ENCODE results near the gene SETBP1. TPM values are rescaled to one million over a fixed set of nuclear protein-coding genes. Genes with fewer than 3 reads are reported as not detected.
A peak's percentile ranks its signal among the peaks of the same experiment; 100 is the strongest.

The SETBP1 gene
- 10 to 100 TPM; 26.2 to 40.8 (median 33.6) TPM for total RNA-seq

GRCh38 chr18:44680273-44681075, at the start of gene SETBP1:
Gene SETBP1, plus strand, starts transcription at chr18:44680888. Its CDS starts 20,459 bp downstream, at chr18:44701347.
- H3K4me3 ChIP-seq, result peak within 1 kb of the TSS; percentile 53 to 78 (median 70)
- TF ChIP-seq EP300 (IDR thresholded peaks at IDR 0.05), result no peak
- no peak for TF ChIP-seq CTCF (IDR thresholded peaks at IDR 0.05)
- no peak for TF ChIP-seq POLR2A (IDR thresholded peaks at IDR 0.05)
- peak within 1 kb of the TSS; percentile 75 to 95 (median 84) for H3K27ac ChIP-seq
- peaks cover 0 to 44% (median 2%) of the 10 kb centered on the region in 4 donors for H3K4me1 ChIP-seq
- H3K9me3 ChIP-seq, result no peaks in the 10 kb centered on the region
- H3K27me3 ChIP-seq, result no peaks in the 10 kb centered on the region
- DNase-seq (ENCODE audit: low spot score in 2 of 2), result peak; percentile 57 to 69
- H3K36me3 ChIP-seq, result no peaks in the 10 kb centered on the region
- WGBS, 2 donors, result 1 to 3% methylated on average over 13 to 58 of the region's 64 CpGs

DNA sequence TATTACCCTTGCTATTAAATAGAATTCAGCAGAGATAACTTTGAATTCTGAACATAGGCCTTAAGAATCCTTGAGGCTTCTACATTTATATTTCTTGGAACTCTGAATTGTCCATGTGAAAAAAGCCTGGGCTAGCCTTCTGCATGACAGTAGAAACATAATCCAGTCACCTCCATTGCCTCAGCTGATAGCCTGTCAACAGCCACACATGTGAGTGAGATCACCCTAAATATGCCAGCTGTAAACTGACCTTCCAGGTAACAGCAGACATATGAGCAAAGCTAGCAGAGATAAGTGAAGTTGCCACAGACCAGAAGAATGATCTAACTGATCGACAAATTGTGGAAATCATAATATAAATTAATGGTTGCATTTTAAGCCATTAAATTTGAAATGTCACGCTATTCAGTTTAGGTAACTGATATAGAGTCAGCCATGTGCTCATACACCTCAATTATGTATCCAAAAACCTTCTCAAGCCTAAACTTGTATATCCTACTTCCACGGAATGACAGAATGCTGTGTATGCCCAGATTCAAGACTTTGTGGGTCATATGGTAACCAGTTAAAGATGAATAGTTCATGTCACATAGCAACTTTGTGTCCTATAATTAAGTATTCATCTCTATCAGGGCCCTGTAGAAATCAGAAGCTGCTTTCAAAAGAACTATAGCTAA, 48.1 kb upstream of the SETBP1 start:
- DNase-seq (ENCODE audit: low spot score in 2 of 2), result no peak
- WGBS, 2 donors, result 89 to 92% methylated on average over 3 of the region's 3 CpGs
- TF ChIP-seq POLR2A (IDR thresholded peaks at IDR 0.05), result no peak
- TF ChIP-seq EP300 (IDR thresholded peaks at IDR 0.05), result no peak
- no peak for TF ChIP-seq CTCF (IDR thresholded peaks at IDR 0.05)
- Histone ChIP-seq H3K9me3 (no peaks in the 10 kb centered on the region), H3K4me1 (peaks cover 0 to under 1% (median 0%) of the 10 kb centered on the region in 4 donors), H3K36me3 (no peaks in the 10 kb centered on the region), H3K4me3 (no peak overlapping the region), H3K27me3 (no peaks in the 10 kb centered on the region), H3K27ac (no peak overlapping the region)

DNA sequence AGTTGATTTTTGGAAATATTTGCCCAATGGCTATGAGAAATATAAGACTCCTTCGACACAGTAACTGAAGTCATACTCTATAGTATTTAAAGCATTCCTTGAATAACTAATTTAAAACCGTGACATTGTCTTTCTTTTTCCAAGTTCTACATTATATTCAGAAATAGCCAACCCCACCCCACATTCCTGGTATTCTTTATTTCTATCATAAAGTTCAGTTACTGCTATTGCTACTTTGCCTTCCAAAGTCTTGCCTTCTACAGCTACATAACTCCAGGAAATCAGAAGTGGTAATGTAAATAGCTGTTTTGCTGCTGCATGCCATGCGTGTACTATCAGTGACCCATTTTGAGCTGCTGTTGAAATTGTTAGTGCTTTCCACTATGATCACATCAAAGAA, 45.1 kb upstream of the SETBP1 start:
- WGBS, 2 donors, result 80 to 81% methylated on average over 3 of the region's 3 CpGs
- H3K27ac ChIP-seq, result no peak overlapping the region
- H3K36me3 ChIP-seq, result no peaks in the 10 kb centered on the region
- no peak overlapping the region for H3K4me3 ChIP-seq
- H3K9me3 ChIP-seq, result no peaks in the 10 kb centered on the region
- H3K4me1 ChIP-seq, result no peaks in the 10 kb centered on the region
- DNase-seq (ENCODE audit: low spot score in 2 of 2), result no peak
- H3K27me3 ChIP-seq, result no peaks in the 10 kb centered on the region
- TF ChIP-seq EP300 (IDR thresholded peaks at IDR 0.05), result no peak
- TF ChIP-seq POLR2A (IDR thresholded peaks at IDR 0.05), result no peak
- no peak for TF ChIP-seq CTCF (IDR thresholded peaks at IDR 0.05)

- Histone ChIP-seq H3K36me3 (no peaks in the 10 kb centered on the region), H3K4me1 (no peaks in the 10 kb centered on the region), H3K27ac (no peak overlapping the region), H3K27me3 (no peaks in the 10 kb centered on the region), H3K4me3 (no peak overlapping the region), H3K9me3 (no peaks in the 10 kb centered on the region)
- no peak for DNase-seq (ENCODE audit: low spot score in 2 of 2)
- TF ChIP-seq EP300 (IDR thresholded peaks at IDR 0.05), result no peak
- TF ChIP-seq POLR2A (IDR thresholded peaks at IDR 0.05), result no peak
- TF ChIP-seq CTCF (IDR thresholded peaks at IDR 0.05), result no peak
These were observed 44.4 kb upstream of the SETBP1 start for GRCh38 chr18:44636241-44636640.
